H9 (cell line): ENCODE measurements around the gene NOVA1. TPM values are rescaled to one million over a fixed set of nuclear protein-coding genes. Genes with fewer than 3 reads are reported as not detected.

ENCODE experiments used
- DNase-seq: peaks from one replicate; pipeline ENCODE4 v3.0.0-alpha.2; 2017
- H2AFZ ChIP-seq: one replicate; pipeline ENCODE4 v1.6.1; 2013; ENCODE audit warnings: mild to moderate bottlenecking, low read length, control low read depth, moderate library complexity
- H2AK5ac ChIP-seq: 2 replicates; pipeline ENCODE4 v1.6.1; 2013; ENCODE audit warnings: low read length, control low read depth, mixed read lengths; ENCODE audit not compliant: insufficient read length
- H2BK120ac ChIP-seq: one replicate; pipeline ENCODE4 v1.6.1; 2013; ENCODE audit warnings: low read depth, mild to moderate bottlenecking, low read length, control low read depth, inconsistent platforms; ENCODE audit not compliant: poor library complexity, severe bottlenecking
- H2BK12ac ChIP-seq: 2 replicates; pipeline ENCODE4 v1.6.1; 2013; ENCODE audit warnings: low read length, control low read depth, mixed read lengths, low read depth; ENCODE audit not compliant: insufficient read length
- H2BK15ac ChIP-seq: 2 replicates; pipeline ENCODE4 v1.6.1; 2013; ENCODE audit warnings: low read depth, low read length, control low read depth
- H2BK20ac ChIP-seq: one replicate; pipeline ENCODE4 v1.6.1; 2013; ENCODE audit warnings: low read depth, mild to moderate bottlenecking, low read length, control low read depth, inconsistent platforms; ENCODE audit not compliant: poor library complexity, severe bottlenecking
- H2BK5ac ChIP-seq: 2 replicates; pipeline ENCODE4 v1.6.1; 2013; ENCODE audit warnings: low read length, control low read depth, mixed read lengths; ENCODE audit not compliant: insufficient read length
- H3K14ac ChIP-seq: 2 replicates; pipeline ENCODE4 v1.6.1; 2013; ENCODE audit warnings: low read length, control low read depth; ENCODE audit not compliant: insufficient read depth
- H3K18ac ChIP-seq: 2 replicates; pipeline ENCODE4 v1.6.1; 2013; ENCODE audit warnings: low read depth, mild to moderate bottlenecking, mixed read lengths, low read length, control low read depth; ENCODE audit not compliant: insufficient read length
- H3K23ac ChIP-seq: 2 replicates; pipeline ENCODE4 v1.6.1; 2013; ENCODE audit warnings: low read length, control low read depth, mixed read lengths, low read depth; ENCODE audit not compliant: insufficient read length
- H3K23me2 ChIP-seq: 2 replicates; pipeline ENCODE4 v1.6.1; 2013; ENCODE audit warnings: low read depth, mild to moderate bottlenecking, mixed read lengths, low read length, control low read depth; ENCODE audit not compliant: insufficient read length, poor library complexity, severe bottlenecking
- H3K27ac ChIP-seq: 2 replicates; pipeline ENCODE4 v1.5.1; 2013; ENCODE audit warnings: low read length, control low read depth, mixed read lengths, low read depth; ENCODE audit not compliant: insufficient read length
- H3K27me3 ChIP-seq: 2 replicates; pipeline ENCODE4 v1.6.1; 2013; ENCODE audit warnings: low read length, control low read depth, inconsistent platforms; ENCODE audit not compliant: insufficient read depth
- H3K4ac ChIP-seq: 2 replicates; pipeline ENCODE4 v1.6.1; 2013; ENCODE audit warnings: low read depth, mild to moderate bottlenecking, control low read depth, inconsistent platforms, low read length, moderate library complexity
- H3K4me1 ChIP-seq: 2 replicates; pipeline ENCODE4 v1.6.1; 2013; ENCODE audit warnings: low read length, control low read depth, inconsistent platforms; ENCODE audit not compliant: insufficient read depth
- H3K4me2 ChIP-seq: 2 replicates; pipeline ENCODE4 v1.6.1; 2013; ENCODE audit warnings: low read length, control low read depth, mixed read lengths; ENCODE audit not compliant: insufficient read length, insufficient read depth
- H3K56ac ChIP-seq: 2 replicates; pipeline ENCODE4 v1.6.1; 2013; ENCODE audit warnings: low read depth, mild to moderate bottlenecking, mixed read lengths, low read length, control low read depth; ENCODE audit not compliant: insufficient read length
- H3K79me1 ChIP-seq: 2 replicates; pipeline ENCODE4 v1.6.1; 2013; ENCODE audit warnings: low read depth, mild to moderate bottlenecking, moderate library complexity, low read length, control low read depth, inconsistent platforms; ENCODE audit not compliant: insufficient read depth, poor library complexity, severe bottlenecking
- H3K79me2 ChIP-seq: 2 replicates; pipeline ENCODE4 v1.6.1; 2013; ENCODE audit warnings: low read length, control low read depth, inconsistent platforms; ENCODE audit not compliant: insufficient read depth
- H3K9ac ChIP-seq: 2 replicates; pipeline ENCODE4 v1.6.1; 2013; ENCODE audit warnings: low read length, control low read depth, mixed read lengths; ENCODE audit not compliant: insufficient read length; ENCODE audit errors: extremely low read depth
- H3K9me3 ChIP-seq: one replicate; pipeline ENCODE4 v1.6.1; 2013; ENCODE audit warnings: low read depth, low read length, inconsistent platforms; ENCODE audit not compliant: control insufficient read depth
- H3T11ph ChIP-seq: one replicate; pipeline ENCODE4 v1.6.1; 2013; ENCODE audit warnings: mild to moderate bottlenecking, low read length, control low read depth, inconsistent platforms
- H4K20me1 ChIP-seq: one replicate; pipeline ENCODE4 v1.6.1; 2013; ENCODE audit not compliant: control insufficient read depth, insufficient read length, insufficient read depth
- H4K5ac ChIP-seq: 2 replicates; pipeline ENCODE4 v1.6.1; 2013; ENCODE audit warnings: low read depth, mild to moderate bottlenecking, mixed read lengths, low read length, control low read depth; ENCODE audit not compliant: insufficient read length
- H4K8ac ChIP-seq: replicated peaks from 2 replicates; pipeline ENCODE4 v1.6.1; 2013; ENCODE audit warnings: low read length, control low read depth, mixed read lengths, low read depth; ENCODE audit not compliant: insufficient read length
- H4K91ac ChIP-seq: 2 replicates; pipeline ENCODE4 v1.6.1; 2013; ENCODE audit warnings: low read depth, mild to moderate bottlenecking, moderate library complexity, mixed read lengths, low read length, control low read depth; ENCODE audit not compliant: insufficient read length
- H3K27ac Mint-ChIP-seq, 3 experiments: 2 replicates in 2 of 3; 3 replicates in 1 of 3; pipeline ENCODE4 v1.8.0; 2020 to 2021; ENCODE audit warnings: mixed read lengths in 3 of 3, mild to moderate bottlenecking in 1 of 3, moderate library complexity in 1 of 3
- H3K27me3 Mint-ChIP-seq: 2 replicates; pipeline ENCODE4 v1.8.0; 2021; ENCODE audit warnings: low read depth, mild to moderate bottlenecking, moderate library complexity, mixed read lengths
- H3K36me3 Mint-ChIP-seq, 3 experiments: 2 replicates in 2 of 3; 3 replicates in 1 of 3; pipeline ENCODE4 v1.8.0; 2020 to 2021; ENCODE audit warnings: low read depth in 3 of 3, mixed read lengths in 3 of 3; ENCODE audit not compliant: insufficient read depth in 1 of 3
- H3K4me1 Mint-ChIP-seq, 2 experiments: 2 replicates each; pipeline ENCODE4 v1.8.0; 2020; ENCODE audit warnings: mixed read lengths in 2 of 2
- H3K4me3 Mint-ChIP-seq, 2 experiments: 2 replicates in 1 of 2; 3 replicates in 1 of 2; pipeline ENCODE4 v1.8.0; 2020 to 2021; ENCODE audit warnings: mild to moderate bottlenecking in 2 of 2, mixed read lengths in 2 of 2, moderate library complexity in 1 of 2
- H3K9me3 Mint-ChIP-seq, 2 experiments: 2 replicates in 1 of 2; 3 replicates in 1 of 2; pipeline ENCODE4 v1.8.0; 2020; ENCODE audit warnings: mild to moderate bottlenecking in 2 of 2, mixed read lengths in 2 of 2, moderate library complexity in 1 of 2
- CTCF ChIP-seq: fragments of 200-600 bp; sonication (generic); conservative IDR thresholded peaks from 3 replicates; pipeline ENCODE4 v1.8.0; 2021; ENCODE audit warnings: antibody characterized with exemption, mild to moderate bottlenecking
- WGBS: extraction: QIAGEN DNeasy Blood & Tissue Kit; methylation state at CpG from one replicate; pipeline ENCODE4 v1.1.7; 2013; ENCODE audit warnings: missing lambda C conversion rate, low lambda C conversion rate, mixed read lengths; ENCODE audit not compliant: insufficient read length; ENCODE audit errors: extremely low coverage; 5-methylcytosine and 5-hydroxymethylcytosine counted together
- total RNA-seq: library from RNA; stranded (reverse); gene quantifications from 2 replicates; pipeline ENCODE4 v1.2.1, GENCODE V29; 2021

Gene NOVA1
- total RNA-seq, 1 experiment from 2014 or later, result 13.8 TPM

- Histone ChIP-seq H3K27me3 (no peaks in the 10 kb centered on the region), H3K4ac (no peak overlapping the region), H3K4me1 (no peaks in the 10 kb centered on the region), H2BK12ac (no peak overlapping the region), H2AK5ac (no peak overlapping the region), H3K23me2 (no peaks in the 10 kb centered on the region), H2AFZ (no peak overlapping the region), H4K91ac (no peak overlapping the region), H3K79me2 (no peaks in the 10 kb centered on the region), H4K5ac (no peak overlapping the region), H3K27ac (no peak overlapping the region), H3K18ac (no peak overlapping the region), H2BK120ac (no peak overlapping the region), H3K14ac (no peak overlapping the region), H3K56ac (no peak overlapping the region), H3K9ac (no peak overlapping the region), H3K9me3 (no peaks in the 10 kb centered on the region), H3K4me2 (no peak overlapping the region), H4K8ac (no peak overlapping the region), H3K79me1 (no peaks in the 10 kb centered on the region), H2BK20ac (no peak overlapping the region), H4K20me1 (no peaks in the 10 kb centered on the region), H2BK15ac (no peak overlapping the region), H3T11ph (no peak overlapping the region), H2BK5ac (no peak overlapping the region), H3K23ac (no peak overlapping the region)
- Mint-ChIP-seq H3K36me3 (peaks cover 4 to 6% (median 6%) of the 10 kb centered on the region in 3 experiments; a peak in 3 of 7 replicates), H3K4me3 (no peak overlapping the region), H3K27me3 (no peaks in the 10 kb centered on the region), H3K27ac (peak overlapping the region in 1 of 3 experiments; percentile 15; a peak in 1 of 7 replicates), H3K9me3 (no peaks in the 10 kb centered on the region; a peak in 3 of 5 replicates), H3K4me1 (peaks cover 3 to 8% of the 10 kb centered on the region in 2 experiments; a peak in 3 of 4 replicates)
- no peak for TF ChIP-seq CTCF
- WGBS, result no CpG with 5 or more reads among the region's 2 CpGs
- no peak for DNase-seq
These were observed 97.8 kb downstream of the NOVA1 start for GRCh38 chr14:26500028-26500427.
